Glutamatergic neuron (in vitro differentiated cells): ENCODE results near the gene KCNH1. TPM values are rescaled to one million over a fixed set of nuclear protein-coding genes. Genes with fewer than 3 reads are reported as not detected.

ENCODE experiments used
- DNase-seq: peaks from one replicate; pipeline ENCODE4 v3.0.0; 2022
- H3K27ac Mint-ChIP-seq: one replicate; pipeline ENCODE4 v1.8.0; 2020; ENCODE audit warnings: mild to moderate bottlenecking, mixed read lengths, inconsistent platforms; ENCODE audit not compliant: unreplicated experiment
- H3K27me3 Mint-ChIP-seq: one replicate; pipeline ENCODE4 v1.8.0; 2020; ENCODE audit warnings: mild to moderate bottlenecking, moderate library complexity, mixed read lengths, inconsistent platforms; ENCODE audit not compliant: unreplicated experiment
- H3K36me3 Mint-ChIP-seq: one replicate; pipeline ENCODE4 v1.8.0; 2020; ENCODE audit warnings: mild to moderate bottlenecking, mixed read lengths, inconsistent platforms; ENCODE audit not compliant: unreplicated experiment
- H3K4me1 Mint-ChIP-seq: one replicate; pipeline ENCODE4 v1.8.0; 2020; ENCODE audit warnings: mild to moderate bottlenecking, low read depth, mixed read lengths, inconsistent platforms; ENCODE audit not compliant: unreplicated experiment
- H3K4me3 Mint-ChIP-seq: one replicate; pipeline ENCODE4 v1.8.0; 2020; ENCODE audit warnings: mild to moderate bottlenecking, mixed read lengths, inconsistent platforms; ENCODE audit not compliant: unreplicated experiment
- H3K9me3 Mint-ChIP-seq: one replicate; pipeline ENCODE4 v1.8.0; 2020; ENCODE audit warnings: mild to moderate bottlenecking, moderate library complexity, mixed read lengths, inconsistent platforms; ENCODE audit not compliant: unreplicated experiment
- total RNA-seq: library from RNA; stranded (reverse); fragmentation: NEBNext Ultra II Directional; extraction: Animal tissue kit (Norgen Biotek cat#: 25700); gene quantifications from one replicate; pipeline ENCODE4 v1.2.1, GENCODE V29; 2021; ENCODE audit not compliant: unreplicated experiment
- TF ChIP-seq, protein P1 (sequence below): fragments of 200-600 bp; sonication (generic); IDR thresholded peaks from one replicate; pipeline ENCODE4 v1.5.0; 2021; ENCODE audit not compliant: partially characterized antibody, unreplicated experiment

The KCNH1 gene
- total RNA-seq, 1 donor from 2014 or later, result 7.8 TPM

DNA sequence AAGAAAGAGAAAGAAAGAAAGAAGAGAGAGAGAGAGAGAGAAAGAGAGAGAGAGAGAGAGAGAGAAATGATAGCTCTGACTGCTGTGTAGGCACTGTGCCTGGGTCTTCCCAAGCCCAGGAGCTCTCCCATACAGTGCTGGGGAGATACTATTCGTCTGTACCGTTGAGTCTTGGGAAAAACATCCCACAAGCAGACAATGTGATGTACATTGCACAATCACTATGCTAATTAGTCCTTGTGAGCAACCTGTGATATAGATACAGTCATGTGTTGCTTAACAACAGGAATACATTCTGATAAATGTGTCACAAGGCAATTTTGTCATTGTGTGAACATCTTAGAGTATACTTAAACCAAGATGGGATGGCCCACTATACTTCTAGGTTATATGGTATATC is 424.2 kb downstream of the KCNH1 start:
- Mint-ChIP-seq H3K4me1 (peaks cover 2% of the 10 kb centered on the region), H3K9me3 (peaks cover 1% of the 10 kb centered on the region), H3K36me3 (no peaks in the 10 kb centered on the region), H3K27ac (no peak overlapping the region), H3K4me3 (no peak overlapping the region), H3K27me3 (peaks cover 2% of the 10 kb centered on the region)
- no peak for DNase-seq
- TF ChIP-seq, protein P1, sequence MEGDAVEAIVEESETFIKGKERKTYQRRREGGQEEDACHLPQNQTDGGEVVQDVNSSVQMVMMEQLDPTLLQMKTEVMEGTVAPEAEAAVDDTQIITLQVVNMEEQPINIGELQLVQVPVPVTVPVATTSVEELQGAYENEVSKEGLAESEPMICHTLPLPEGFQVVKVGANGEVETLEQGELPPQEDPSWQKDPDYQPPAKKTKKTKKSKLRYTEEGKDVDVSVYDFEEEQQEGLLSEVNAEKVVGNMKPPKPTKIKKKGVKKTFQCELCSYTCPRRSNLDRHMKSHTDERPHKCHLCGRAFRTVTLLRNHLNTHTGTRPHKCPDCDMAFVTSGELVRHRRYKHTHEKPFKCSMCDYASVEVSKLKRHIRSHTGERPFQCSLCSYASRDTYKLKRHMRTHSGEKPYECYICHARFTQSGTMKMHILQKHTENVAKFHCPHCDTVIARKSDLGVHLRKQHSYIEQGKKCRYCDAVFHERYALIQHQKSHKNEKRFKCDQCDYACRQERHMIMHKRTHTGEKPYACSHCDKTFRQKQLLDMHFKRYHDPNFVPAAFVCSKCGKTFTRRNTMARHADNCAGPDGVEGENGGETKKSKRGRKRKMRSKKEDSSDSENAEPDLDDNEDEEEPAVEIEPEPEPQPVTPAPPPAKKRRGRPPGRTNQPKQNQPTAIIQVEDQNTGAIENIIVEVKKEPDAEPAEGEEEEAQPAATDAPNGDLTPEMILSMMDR, result no peak

DNA sequence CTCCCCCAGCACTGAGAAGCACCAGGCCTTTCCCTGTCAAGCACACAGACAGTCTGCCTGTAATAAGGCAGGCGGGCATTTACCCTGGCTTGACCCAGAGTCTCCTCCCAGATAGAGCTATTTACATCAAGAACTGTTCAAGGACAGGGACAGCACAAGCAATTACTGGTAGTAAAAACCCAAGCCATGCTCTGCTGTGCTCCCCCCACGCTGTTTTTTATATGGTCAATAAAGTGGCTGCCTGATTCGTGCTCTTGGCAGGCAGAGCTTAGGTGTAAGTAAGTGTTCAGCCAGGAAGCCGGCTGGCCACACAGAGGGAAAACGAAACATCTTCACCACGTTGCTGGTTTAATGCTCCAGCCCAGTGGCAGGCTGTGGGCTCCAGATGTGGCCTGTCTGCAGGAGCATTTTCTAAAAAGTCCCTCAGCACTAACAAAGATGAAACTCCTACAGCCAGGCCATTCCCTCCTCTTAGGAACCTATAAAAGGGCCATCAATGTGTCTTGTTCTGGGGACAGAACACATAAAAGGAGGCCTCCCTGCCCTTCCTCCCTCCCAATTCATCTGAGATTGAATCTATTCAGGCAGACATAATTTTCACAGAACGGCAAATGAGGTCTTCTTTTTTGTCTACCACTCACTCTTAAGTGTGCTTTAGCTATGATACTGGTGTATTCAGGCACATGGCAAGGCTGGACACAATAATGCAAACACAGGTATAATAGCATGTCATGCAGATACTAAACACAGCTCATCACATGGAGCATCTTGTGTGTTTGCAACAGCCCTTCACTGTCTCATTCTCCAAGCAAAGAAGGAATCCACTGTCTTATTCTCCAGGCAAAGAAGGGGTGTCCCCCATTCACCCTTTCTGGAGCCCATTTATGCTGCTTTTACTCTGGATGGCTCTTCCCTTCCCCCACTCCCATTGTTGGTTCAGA is 426.4 kb downstream of the KCNH1 start:
- TF ChIP-seq, protein P1, result no peak
- Mint-ChIP-seq H3K27ac (no peak overlapping the region), H3K36me3 (no peaks in the 10 kb centered on the region), H3K4me1 (peaks cover 2% of the 10 kb centered on the region), H3K9me3 (peaks cover 1% of the 10 kb centered on the region), H3K27me3 (no peaks in the 10 kb centered on the region), H3K4me3 (peak overlapping the region; percentile 6)
- no peak for DNase-seq

DNA sequence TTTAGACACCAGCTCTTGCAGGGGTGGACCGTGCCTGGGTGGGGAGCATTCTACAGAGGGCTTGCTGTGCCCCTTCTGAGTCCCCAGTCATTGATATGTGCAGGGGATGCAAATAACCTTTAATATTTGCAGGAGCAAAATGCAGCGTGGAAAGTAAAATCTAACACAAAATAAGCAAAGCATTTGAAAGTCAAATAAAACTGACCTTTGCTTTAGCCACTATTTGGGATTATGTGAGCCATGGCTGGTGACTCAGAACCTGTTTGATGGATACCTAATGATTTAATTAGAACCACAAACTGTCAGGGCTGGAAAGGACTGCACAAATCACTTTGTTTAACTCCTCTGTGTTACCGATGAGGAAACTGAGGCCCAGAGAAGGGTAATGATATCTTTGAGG is 427.7 kb downstream of the KCNH1 start:
- no peak overlapping the region for H3K27ac Mint-ChIP-seq
- H3K4me3 Mint-ChIP-seq, result no peak overlapping the region
- peaks cover 3% of the 10 kb centered on the region for H3K9me3 Mint-ChIP-seq
- no peak for DNase-seq
- H3K36me3 Mint-ChIP-seq, result no peaks in the 10 kb centered on the region
- peaks cover 2% of the 10 kb centered on the region for H3K4me1 Mint-ChIP-seq
- TF ChIP-seq, protein P1, result no peak
- H3K27me3 Mint-ChIP-seq, result no peaks in the 10 kb centered on the region

DNA sequence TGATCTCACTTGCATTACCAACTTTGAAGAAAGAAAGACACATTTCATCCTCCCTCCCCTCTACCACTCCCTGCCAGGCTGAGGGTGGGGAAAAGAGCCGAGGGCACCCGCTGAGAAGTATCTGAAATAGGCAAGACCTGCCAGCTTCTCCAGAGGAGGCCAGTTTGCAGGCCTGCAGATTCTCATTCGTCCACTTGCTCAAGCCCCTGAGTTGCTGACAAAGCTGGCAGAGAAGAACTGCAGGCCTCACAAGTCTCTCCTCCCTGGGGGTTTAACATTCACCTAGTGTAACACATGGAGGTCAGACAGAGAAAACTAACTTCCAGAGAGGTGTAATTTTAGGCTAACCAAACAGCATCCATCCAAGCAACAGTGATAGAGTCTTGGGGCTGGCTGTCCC is 428.9 kb downstream of the KCNH1 start:
- H3K27ac Mint-ChIP-seq, result no peak overlapping the region
- H3K9me3 Mint-ChIP-seq, result peaks cover 3% of the 10 kb centered on the region
- no peak overlapping the region for H3K4me3 Mint-ChIP-seq
- H3K27me3 Mint-ChIP-seq, result no peaks in the 10 kb centered on the region
- H3K4me1 Mint-ChIP-seq, result peaks cover 4% of the 10 kb centered on the region
- no peak for DNase-seq
- TF ChIP-seq, protein P1, result no peak
- no peaks in the 10 kb centered on the region for H3K36me3 Mint-ChIP-seq

DNA sequence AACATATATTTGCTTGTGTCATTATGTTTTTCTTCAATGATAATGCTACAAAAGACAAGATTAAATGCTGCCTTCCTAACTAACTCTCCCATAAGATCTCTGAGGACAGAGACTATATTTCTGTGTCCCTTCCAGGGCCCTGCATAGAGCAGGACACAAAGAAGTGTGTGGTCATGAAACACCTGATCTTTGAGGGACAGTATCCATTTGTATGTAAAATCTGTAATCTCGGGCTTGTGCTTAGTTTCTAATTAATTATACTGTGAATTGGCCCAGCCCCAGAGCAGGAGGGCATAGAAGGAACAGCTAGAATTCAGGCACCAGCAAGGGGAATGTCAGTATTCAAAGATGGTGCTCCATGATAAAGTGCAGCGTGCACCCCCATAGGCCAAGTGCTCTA is 430.4 kb downstream of the KCNH1 start:
- H3K36me3 Mint-ChIP-seq, result no peaks in the 10 kb centered on the region
- peaks cover 3% of the 10 kb centered on the region for H3K9me3 Mint-ChIP-seq
- H3K4me3 Mint-ChIP-seq, result no peak overlapping the region
- no peak for DNase-seq
- no peak overlapping the region for H3K27ac Mint-ChIP-seq
- peaks cover 4% of the 10 kb centered on the region for H3K4me1 Mint-ChIP-seq
- TF ChIP-seq, protein P1, result no peak
- no peaks in the 10 kb centered on the region for H3K27me3 Mint-ChIP-seq
